ENCODE measurements around the gene ESRRB. TPM values are rescaled to one million over a fixed set of nuclear protein-coding genes. Genes with fewer than 3 reads are reported as not detected.

ESRRB gene
- total RNA-seq, 1 donor, result under 0.01 TPM

DNA sequence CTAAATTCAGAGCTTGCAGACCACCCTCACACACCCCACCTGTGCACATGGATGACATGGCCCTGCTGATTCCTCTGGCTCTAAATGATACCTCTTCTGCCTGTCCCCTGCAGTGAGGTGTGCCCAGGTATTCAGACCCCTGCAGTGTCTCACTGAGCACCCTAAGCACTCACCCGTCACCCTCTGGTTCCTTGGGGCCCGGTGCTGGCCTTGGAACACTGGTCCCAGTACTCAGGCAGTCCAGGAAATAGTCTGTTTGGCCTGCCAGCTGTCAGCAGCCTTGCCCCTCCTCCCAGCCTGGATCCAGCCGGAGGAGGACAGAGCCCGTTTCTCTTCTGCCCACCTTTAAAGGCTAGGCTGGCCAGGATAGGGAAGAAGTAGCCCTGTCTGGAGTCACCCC, 44.9 kb downstream of the ESRRB start:
- Histone ChIP-seq H2AFZ (ENCODE audit: low read length) (no peak overlapping the region), H3K36me3 (ENCODE audit: insufficient read depth, low read length) (no peaks in the 10 kb centered on the region), H4K20me1 (ENCODE audit: insufficient read depth, low read length) (no peaks in the 10 kb centered on the region), H3K27ac (ENCODE audit: low read depth, low read length) (no peak overlapping the region), H3K79me2 (ENCODE audit: insufficient read depth, low read length) (no peaks in the 10 kb centered on the region), H3K27me3 (ENCODE audit: insufficient read depth, low read length) (no peaks in the 10 kb centered on the region), H3K4me2 (ENCODE audit: insufficient read depth, low read length) (no peak overlapping the region), H3K9me3 (ENCODE audit: low read depth, low read length) (no peaks in the 10 kb centered on the region), H3K4me3 (ENCODE audit: insufficient read depth, low read length) (no peak overlapping the region), H3K4me1 (ENCODE audit: insufficient read depth, low read length) (no peaks in the 10 kb centered on the region)
- DNase-seq (ENCODE audit: insufficient read length, low spot score, missing footprints), result no peak
- no peak for TF ChIP-seq CTCF (IDR thresholded peaks at IDR 0.05; ENCODE audit: extremely low read depth, low read depth, low read length)

DNA sequence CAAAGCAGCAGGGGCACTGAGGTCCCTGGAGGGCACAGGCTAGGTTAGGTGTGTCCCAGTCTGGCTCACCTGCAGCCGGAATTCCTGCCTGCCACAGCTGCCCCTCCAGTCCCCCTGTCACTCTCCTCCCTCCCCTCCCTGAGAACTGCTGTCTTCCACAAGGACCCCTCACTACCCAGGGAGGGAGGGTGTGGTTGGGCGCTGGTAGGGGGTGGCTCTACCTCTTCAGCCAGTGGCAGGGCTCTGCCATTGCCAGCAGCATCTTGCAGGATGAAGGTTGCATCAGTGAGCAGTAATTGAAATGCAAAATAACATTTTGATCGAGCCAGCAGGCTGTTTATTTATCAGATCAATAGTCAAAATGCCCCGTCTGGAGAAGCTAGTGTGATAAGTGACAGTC, 45.7 kb downstream of the ESRRB start:
- H3K4me2 ChIP-seq (ENCODE audit: insufficient read depth, low read length), result no peak overlapping the region
- no peaks in the 10 kb centered on the region for H3K79me2 ChIP-seq (ENCODE audit: insufficient read depth, low read length)
- no peaks in the 10 kb centered on the region for H3K9me3 ChIP-seq (ENCODE audit: low read depth, low read length)
- H3K27ac ChIP-seq (ENCODE audit: low read depth, low read length), result no peak overlapping the region
- DNase-seq (ENCODE audit: insufficient read length, low spot score, missing footprints), result no peak
- H3K36me3 ChIP-seq (ENCODE audit: insufficient read depth, low read length), result no peaks in the 10 kb centered on the region
- TF ChIP-seq CTCF (IDR thresholded peaks at IDR 0.05; ENCODE audit: extremely low read depth, low read depth, low read length), result no peak
- no peaks in the 10 kb centered on the region for H4K20me1 ChIP-seq (ENCODE audit: insufficient read depth, low read length)
- no peak overlapping the region for H2AFZ ChIP-seq (ENCODE audit: low read length)
- no peaks in the 10 kb centered on the region for H3K4me1 ChIP-seq (ENCODE audit: insufficient read depth, low read length)
- H3K4me3 ChIP-seq (ENCODE audit: insufficient read depth, low read length), result no peak overlapping the region
- H3K27me3 ChIP-seq (ENCODE audit: insufficient read depth, low read length), result no peaks in the 10 kb centered on the region

- Histone ChIP-seq H3K27ac (ENCODE audit: low read depth, low read length) (no peak overlapping the region), H4K20me1 (ENCODE audit: insufficient read depth, low read length) (no peaks in the 10 kb centered on the region), H3K4me3 (ENCODE audit: insufficient read depth, low read length) (no peak overlapping the region), H3K4me1 (ENCODE audit: insufficient read depth, low read length) (no peaks in the 10 kb centered on the region), H3K9me3 (ENCODE audit: low read depth, low read length) (no peaks in the 10 kb centered on the region), H3K79me2 (ENCODE audit: insufficient read depth, low read length) (no peaks in the 10 kb centered on the region), H3K36me3 (ENCODE audit: insufficient read depth, low read length) (no peaks in the 10 kb centered on the region), H3K27me3 (ENCODE audit: insufficient read depth, low read length) (no peaks in the 10 kb centered on the region), H2AFZ (ENCODE audit: low read length) (no peak overlapping the region), H3K4me2 (ENCODE audit: insufficient read depth, low read length) (no peak overlapping the region)
- no peak for DNase-seq (ENCODE audit: insufficient read length, low spot score, missing footprints)
- TF ChIP-seq CTCF (IDR thresholded peaks at IDR 0.05; ENCODE audit: extremely low read depth, low read depth, low read length), result no peak
Measured at GRCh38 chr14:76422662-76423061, 46.7 kb downstream of the ESRRB start.

DNA sequence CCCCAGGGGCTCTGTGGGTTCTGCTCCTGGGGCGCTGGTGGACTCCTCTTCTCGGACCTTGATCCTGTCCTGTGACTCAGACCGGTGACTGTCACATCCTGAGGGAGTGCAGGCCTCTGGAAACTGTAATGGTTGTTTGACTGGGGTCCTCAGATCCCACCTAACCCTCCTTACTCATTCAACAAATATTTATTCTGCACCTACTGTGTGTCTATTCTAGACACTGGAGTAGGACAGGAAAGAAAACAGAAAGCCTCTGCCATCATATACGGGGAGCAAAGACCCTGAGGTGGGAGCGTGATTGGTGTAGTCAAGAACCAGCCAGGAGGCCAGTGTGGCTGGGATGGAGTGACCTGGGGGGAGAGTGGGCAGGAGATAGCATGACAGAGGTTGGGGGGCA, 47.6 kb downstream of the ESRRB start:
- Histone ChIP-seq H3K27ac (ENCODE audit: low read depth, low read length) (no peak overlapping the region), H3K27me3 (ENCODE audit: insufficient read depth, low read length) (no peaks in the 10 kb centered on the region), H3K79me2 (ENCODE audit: insufficient read depth, low read length) (no peaks in the 10 kb centered on the region), H3K36me3 (ENCODE audit: insufficient read depth, low read length) (no peaks in the 10 kb centered on the region), H3K9me3 (ENCODE audit: low read depth, low read length) (no peaks in the 10 kb centered on the region), H3K4me2 (ENCODE audit: insufficient read depth, low read length) (no peak overlapping the region), H3K4me1 (ENCODE audit: insufficient read depth, low read length) (no peaks in the 10 kb centered on the region), H2AFZ (ENCODE audit: low read length) (no peak overlapping the region), H4K20me1 (ENCODE audit: insufficient read depth, low read length) (no peaks in the 10 kb centered on the region), H3K4me3 (ENCODE audit: insufficient read depth, low read length) (no peak overlapping the region)
- TF ChIP-seq CTCF (IDR thresholded peaks at IDR 0.05; ENCODE audit: extremely low read depth, low read depth, low read length), result no peak
- DNase-seq (ENCODE audit: insufficient read length, low spot score, missing footprints), result no peak
